ENCODE results near the gene SSC4D.
A peak's percentile ranks its signal among the peaks of the same experiment; 100 is the strongest.
"Not testable (repeated sequence)": the region's sequence is repeated elsewhere in the genome, so short reads cannot be mapped to it uniquely, and the experiment has no call there.

The SSC4D gene

DNA sequence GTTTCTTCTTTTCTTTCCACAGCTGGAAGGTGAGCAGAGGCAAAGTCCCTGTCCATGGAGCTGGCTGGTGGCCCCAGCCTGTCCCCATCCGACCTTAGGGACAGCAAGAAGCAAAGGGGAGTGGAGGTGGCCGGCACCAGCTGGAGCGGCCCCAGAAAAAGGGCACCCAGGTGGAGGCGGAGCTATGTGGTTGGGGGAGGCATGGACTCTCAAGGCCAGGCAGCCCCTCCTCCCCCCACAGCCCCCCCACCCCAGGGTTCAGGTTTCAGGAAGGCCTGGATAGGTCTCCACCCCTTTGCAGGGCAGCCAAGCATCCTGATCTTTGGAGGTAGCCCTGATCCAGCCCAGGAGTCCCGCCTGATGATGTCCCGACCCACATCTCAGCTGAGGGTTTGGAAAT lies at the start of gene SSC4D:
Gene SSC4D, minus strand, starts transcription at position 161 of the 400 bp plus-strand sequence. CDS start 5,258 bp downstream, outside the sequence.
- no peak for DNase-seq (ENCODE audit: low read depth in 2 of 2)

DNA sequence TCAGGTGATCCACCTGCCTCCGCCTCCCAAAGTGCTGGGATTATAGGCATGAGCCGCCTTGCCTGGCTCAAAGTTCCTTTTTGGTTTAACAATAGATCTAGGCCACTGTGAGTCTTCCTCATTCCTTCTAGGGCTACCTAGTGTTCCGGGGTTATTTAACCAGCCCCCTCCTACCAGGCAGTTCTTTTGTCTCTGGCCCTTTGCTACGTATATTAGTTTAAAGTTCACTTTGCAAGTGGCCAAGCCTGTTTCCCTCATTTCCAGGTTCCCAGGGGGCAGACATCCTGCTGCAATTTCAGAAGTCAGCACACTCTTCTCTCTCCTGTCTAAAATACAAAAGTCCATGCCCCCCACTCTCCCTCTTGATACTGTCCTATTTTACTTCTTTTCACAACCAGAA lies 49.0 kb upstream of the SSC4D start:
- not testable (repeated sequence) for DNase-seq (ENCODE audit: low read depth in 2 of 2)

DNA sequence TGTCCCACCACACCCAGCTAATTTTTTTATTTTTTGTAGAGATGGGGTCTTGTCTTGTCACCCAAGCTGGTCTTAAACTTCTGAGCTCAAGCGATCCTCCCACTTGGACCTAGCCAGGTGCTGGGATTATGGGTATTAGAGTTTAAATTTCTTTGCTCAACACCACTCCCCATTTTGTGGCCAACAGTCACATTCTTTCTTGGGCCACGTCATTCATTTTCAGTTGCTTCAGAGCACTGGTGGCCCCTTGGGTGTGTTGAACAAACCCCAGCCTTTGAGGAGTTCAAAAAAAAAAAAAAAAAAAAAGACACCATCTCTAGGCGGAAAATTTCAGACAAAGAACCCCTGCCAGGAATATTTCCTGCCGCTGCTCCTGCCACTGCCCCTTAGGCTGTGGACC lies 47.5 kb upstream of the SSC4D start:
- DNase-seq (ENCODE audit: low read depth in 2 of 2), result not testable (repeated sequence)

DNA sequence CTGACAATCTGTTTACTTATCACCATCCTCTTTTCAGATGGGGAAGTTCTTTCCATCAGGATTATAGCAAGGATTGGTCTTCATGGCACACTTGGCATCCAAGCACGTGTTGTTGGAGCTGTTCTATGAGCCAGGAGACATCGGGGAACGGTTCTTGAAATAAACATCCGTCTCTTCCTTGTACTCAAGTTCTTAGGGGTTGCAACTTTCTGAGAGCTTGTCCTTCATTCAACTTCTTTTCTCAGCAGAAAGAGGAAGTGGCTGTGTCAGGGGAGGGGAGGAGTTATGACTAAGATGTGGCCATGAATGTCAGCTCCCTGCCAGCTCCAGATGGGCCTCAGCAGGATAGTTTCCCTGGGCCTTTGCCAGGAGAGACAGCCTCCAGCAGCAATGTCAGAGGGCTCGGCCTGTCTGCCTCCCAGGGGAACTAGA lies 36.1 kb upstream of the SSC4D start:
- not testable (repeated sequence) for DNase-seq (ENCODE audit: low read depth in 2 of 2)

DNA sequence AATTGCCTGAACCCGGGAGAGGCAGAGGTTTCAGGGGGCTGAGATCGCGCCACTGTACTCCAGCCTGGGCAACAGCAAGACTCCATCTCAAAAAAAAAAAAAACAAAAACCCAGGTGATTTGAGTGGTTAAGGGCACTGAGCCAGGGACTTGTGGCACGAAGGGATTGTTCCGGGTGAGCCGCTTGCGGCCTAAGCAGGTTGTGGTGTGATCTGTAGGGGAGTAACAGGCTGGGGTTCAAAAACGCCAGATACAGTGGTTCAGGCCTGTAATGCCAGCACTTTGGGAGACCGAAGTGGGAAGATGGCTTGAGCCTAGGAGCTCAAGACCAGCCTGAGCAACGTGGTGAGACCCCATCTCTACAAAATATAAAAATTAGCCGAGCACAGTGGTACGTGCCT lies 34.3 kb upstream of the SSC4D start:
- not testable (repeated sequence) for DNase-seq (ENCODE audit: low read depth in 2 of 2)

DNA sequence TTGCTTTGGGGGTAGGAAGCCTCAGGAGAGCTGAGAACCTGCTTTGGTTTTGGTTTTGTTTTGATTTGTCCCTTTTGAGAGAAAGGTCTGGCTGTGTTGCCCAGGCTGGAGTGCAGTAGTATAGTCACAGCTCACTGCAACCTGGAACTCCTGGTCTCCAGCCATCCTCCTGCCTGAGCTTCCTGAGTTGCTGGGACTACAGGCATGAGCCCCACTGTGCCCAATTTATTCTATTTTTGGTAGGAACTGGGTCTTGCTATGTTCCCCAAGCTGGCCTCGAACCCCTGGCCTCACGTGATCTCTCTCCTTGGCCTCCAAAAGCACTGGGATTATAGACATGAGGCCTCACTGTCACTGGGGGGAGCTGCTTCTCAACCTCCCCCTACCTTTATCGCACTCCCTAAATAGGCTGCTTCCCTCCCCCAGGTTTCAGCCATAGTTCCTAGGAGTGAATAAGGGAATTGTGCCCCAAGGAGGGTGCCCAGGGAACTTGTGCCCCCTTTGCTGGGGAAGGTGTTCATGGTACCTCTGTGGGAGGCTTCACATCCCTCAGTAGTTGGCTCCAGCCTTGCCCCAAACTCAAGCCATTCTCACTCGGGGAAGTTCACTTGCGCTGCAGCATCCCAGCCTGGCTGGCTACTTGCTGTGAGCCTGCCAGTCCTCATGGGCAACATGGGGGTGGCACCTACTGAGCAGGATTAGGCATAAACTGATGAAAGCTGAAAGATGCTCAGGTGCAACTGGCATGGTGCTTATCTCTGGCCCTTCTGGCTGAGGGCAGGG lies 33.4 kb upstream of the SSC4D start:
- not testable (repeated sequence) for DNase-seq (ENCODE audit: low read depth in 2 of 2)

DNA sequence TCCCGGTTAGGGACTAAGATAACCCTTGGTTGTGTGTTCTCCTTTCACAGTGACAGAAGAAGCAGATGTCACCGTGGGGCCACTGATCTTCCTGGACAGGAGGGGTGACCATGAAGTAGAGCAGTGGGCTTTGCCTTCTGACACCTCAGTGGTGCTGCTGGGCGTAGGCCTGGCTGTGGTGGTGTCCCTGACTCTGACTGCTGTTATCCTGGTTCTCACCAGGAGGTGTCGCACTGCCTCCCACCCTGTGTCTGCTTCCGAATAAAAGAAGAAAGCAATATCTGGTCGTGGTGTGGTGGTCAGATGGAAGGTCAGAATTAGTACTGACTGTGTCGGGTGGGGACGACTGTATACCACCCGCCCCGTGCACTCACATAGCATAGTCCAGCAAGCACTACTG lies 32.3 kb upstream of the SSC4D start:
- not testable (repeated sequence) for DNase-seq (ENCODE audit: low read depth in 2 of 2)

DNA sequence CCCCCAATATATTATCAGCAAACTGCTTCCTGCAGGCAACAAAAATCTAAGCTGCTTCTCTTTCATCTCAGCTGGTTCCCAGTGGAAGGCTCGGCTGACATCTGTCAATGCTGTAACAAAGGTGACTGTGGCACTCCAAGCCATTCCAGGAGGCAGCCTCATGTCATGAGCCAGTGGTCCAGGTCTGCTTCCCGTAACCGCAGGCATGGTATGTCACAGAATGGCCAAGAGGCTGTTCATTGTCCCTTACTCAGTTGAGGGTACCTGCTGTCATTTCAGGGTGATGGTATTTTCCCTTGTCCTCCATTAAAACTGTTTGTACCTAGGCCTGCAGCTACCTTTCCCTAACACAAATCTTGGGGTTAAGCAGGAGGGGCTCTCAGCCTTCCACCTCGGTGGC lies 30.9 kb upstream of the SSC4D start:
- DNase-seq (ENCODE audit: low read depth in 2 of 2), result not testable (repeated sequence)

DNA sequence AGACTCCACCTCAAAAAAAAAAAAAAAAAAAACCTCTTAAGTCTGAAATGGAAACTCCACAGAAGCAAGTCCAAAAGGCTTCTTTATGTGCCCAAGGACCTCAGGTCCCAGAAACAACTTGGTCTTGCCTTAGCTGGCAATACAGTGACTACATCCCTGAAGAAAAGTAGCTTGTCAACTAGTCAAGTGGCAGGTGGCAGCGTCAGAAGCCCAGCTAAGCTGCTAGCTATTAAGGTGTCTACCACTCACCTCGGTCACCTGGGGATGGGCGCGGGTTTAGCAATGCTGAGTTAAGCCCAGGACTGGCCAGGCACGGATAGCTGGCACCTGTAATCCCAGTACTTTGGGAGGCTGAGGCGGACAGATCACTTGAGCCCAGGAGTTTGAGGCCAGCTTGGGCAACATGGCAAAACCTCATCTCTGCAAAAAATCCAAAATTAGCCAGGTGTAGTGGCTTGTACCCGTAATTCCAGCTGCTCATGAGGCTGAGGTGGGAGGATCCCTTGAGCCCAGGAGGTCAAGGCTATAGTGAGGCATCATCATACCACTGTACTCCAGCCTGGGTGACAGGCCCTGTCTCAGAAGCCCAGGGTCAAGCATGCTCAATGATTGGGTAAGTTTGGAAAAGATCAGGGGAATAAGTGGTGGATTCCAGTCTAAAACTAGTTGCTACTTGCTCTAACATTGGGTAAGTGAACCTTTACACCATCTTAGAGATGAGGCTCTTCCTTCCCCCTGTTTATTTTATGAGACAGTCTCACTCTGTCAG lies 29.8 kb upstream of the SSC4D start:
- DNase-seq (ENCODE audit: low read depth in 2 of 2), result not testable (repeated sequence)

DNA sequence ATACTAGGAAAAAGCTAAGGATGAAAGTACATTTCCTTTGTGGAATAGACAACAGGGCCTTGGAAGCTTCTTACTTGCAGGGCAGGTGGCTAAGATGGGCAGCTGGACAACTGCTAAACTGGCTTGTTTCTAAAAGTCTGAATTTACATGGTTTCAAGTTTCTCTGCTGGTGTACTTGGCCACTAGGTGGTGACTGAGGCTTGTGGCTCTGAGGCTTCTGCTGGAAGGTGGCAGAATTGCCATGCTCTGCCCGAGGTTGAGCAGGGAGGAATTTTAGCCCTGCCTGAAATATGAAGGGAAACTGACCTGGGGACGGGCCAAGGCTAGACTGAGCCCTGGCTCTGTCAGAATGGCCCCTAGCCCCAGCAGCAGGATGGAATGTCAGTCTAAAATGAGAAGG lies 28.4 kb upstream of the SSC4D start:
- peak; percentile 12 to 34 for DNase-seq (ENCODE audit: low read depth in 2 of 2)

DNA sequence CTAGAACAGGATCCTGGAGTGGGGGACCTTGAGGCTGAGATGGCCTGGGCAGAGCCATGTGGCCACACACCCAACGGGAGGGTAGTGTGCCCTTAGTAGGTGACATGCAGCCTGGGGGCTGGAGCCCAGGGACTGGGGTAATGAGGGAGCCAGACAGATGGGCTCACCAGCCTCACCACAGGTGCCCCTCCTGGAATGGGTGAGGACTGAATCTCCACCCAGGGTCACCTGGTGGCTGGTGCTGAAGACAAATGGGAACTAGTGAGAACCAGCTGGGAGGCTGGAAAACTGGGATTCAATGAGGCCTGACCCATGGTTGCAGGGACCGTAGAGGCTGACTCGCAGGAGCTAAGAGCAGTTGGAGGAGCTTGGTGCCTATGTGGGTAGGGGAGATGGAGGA lies 21.3 kb upstream of the SSC4D start:
- no peak for DNase-seq (ENCODE audit: low read depth in 2 of 2)

DNA sequence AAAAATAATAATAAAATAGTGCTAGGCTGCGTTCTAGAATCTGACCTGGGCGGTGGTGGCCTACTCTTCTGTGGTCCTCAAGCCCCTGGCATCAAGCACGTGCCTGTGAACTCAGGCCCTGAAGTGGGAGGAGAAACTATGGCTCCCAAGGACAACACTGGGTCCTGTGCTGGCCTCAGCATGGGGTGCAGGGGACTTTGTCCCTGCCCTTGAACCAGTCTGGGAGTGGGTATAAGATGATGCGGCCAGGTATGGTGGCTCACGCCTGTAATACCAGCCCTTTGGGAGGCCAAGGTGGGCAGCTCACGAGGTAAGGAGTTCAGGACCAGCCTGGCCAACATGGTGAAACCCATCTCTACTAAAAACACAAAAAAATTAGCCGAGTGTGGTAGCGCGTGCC lies 20.7 kb upstream of the SSC4D start:
- DNase-seq (ENCODE audit: low read depth in 2 of 2), result no peak

DNA sequence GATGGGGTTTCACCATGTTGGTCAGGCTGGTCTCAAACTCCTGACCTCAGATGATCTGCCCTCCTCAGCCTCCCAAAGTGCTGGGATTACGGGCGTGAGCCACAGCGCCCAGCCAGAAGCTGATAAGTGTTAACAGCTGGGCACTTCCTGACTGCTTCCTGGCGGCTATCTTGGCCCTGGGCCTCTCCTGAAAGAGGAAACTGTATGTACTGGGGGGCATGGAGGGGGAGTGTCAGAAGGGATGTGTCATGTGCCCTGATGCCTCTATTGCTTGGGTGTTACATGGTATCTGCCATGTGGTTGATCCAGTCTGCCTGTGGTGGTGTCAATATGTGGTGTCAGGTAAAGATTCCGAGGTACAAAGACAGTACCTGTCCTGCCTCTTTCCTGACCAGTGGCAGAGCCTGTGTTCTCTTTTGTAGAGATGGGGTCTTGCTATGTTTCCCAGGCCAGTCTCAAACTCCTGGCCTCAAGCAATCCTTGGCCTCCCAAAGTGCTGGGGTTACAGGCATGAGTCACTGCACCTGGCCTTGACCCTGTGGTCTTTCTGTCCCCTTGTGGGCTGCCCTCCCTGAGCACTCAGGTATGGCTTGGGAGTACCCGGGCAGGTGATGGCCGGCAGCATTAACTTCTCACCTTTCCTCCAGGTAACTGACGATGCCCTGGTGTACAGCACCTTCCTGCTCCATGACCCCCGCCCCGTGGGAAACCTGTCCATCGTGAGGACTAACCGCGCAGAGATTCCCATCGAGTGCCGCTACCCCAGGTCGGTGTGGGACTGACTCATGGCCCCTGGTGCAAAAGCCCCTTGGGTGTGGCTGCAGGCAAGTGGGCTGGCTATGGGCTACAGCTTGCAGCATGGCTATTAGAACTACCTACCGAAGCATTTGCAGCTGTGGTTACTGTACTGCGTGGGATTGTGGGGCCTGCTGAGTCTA lies 19.6 kb upstream of the SSC4D start:
- no peak for DNase-seq (ENCODE audit: low read depth in 2 of 2)

DNA sequence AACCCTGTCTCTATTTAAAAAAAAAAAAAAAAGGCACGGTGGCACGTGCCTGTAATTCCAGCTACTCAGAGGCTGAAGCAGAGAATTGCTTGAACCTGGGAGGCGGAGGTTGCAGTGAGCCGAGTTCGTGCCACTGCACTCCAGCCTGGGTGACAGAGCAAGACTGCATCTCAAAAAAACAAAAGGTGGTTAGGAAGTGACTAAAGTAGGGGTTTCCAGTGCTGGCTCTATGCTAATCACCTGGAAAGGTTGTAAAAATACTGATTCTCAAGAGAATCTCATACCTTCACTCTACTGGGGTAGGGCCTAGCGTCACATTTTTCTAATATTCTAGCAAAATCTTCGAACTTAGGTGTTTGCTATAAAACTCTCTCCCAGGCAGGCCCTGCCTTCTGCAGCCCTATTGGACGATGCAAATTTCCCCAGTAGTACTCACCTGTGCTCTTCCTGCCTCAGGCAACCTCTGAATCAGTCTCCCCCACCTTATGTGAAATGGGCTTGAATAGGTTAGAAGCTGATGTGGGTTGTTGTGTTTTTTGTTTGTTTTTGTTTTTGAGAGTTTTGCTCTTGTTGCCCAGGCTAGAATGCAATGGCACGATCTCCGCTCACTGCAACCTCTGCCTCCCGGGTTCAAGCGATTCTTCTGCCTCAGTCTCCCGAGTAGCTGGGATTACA lies 18.8 kb upstream of the SSC4D start:
- no peak for DNase-seq (ENCODE audit: low read depth in 2 of 2)

DNA sequence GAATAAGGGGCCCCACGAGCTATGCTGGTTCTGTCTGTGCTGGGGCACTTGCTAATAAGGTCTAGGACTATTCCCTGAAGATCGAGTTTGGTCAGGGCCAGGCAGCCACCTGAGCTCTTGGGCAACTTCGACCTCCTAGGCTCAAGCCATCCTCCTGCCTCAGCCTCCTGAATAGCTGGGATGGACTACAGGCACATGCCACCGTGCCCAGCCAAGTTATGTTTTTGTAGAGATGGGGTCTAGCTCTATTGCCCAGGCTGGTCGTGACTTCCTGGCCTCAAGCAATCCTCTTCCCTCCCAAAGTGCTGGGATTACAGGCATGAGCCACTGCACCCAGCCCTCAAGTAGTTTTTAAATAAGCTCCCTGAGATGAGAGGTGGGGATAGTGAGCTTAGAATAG lies 18.1 kb upstream of the SSC4D start:
- DNase-seq (ENCODE audit: low read depth in 2 of 2), result no peak

DNA sequence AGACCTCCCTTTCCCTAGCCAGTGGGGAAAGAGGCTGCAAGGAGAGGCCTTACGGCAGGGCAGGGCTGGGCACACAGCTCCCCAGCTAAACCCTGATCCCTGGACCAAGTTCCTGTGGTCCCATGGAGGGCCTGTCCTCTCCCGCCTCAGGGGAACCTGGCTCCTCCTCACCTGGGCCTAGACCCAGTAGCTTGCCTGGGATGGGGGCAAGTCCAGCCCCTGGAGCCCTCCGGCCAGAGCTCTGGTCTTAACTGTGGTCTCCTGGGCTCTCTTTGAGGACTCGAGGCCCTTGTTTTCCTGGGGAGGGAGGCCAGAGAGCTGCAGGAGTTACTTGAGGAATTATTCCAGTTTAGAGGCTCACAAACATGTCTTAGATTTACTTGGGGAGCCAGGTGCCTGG lies 16.7 kb upstream of the SSC4D start:
- DNase-seq (ENCODE audit: low read depth in 2 of 2), result no peak

DNA sequence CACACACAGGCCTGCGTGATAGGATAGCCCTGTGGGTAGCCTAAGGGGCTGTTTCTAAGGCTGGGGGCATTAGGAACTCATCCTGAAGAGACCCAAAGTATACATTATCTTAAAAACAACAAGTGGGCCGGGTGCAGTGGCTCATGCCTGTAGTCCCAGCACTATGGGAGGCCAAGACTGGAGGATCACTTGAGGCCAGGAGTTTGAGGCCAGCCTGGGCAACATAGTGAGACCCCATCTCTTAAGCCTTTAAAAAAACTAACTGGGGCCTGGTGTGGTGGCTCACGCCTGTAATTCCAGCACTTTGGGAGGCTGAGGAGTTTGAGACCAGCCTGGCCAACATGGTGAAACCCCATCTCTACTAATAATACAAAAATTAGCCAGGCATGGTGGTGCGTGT lies 16.1 kb upstream of the SSC4D start:
- not testable (repeated sequence) for DNase-seq (ENCODE audit: low read depth in 2 of 2)

DNA sequence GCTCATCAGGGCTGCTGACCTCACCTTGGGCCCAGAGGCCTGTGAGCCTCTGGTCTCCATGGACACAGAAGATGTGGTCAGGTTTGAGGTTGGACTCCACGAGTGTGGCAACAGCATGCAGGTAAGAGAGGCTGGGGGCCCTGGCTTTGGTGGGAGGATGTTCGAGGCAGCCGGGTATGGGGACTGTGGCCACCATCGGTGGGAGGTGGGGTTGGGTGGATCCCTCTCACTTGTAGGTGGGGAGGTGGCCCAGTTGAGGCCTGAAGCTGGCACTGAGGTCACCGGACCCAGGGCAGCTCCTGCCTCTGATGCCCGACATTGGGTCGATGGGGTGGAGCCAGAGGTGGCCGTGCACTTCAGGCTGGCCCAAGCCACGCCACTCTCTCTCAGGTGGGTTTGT lies 15.7 kb upstream of the SSC4D start:
- no peak for DNase-seq (ENCODE audit: low read depth in 2 of 2)

DNA sequence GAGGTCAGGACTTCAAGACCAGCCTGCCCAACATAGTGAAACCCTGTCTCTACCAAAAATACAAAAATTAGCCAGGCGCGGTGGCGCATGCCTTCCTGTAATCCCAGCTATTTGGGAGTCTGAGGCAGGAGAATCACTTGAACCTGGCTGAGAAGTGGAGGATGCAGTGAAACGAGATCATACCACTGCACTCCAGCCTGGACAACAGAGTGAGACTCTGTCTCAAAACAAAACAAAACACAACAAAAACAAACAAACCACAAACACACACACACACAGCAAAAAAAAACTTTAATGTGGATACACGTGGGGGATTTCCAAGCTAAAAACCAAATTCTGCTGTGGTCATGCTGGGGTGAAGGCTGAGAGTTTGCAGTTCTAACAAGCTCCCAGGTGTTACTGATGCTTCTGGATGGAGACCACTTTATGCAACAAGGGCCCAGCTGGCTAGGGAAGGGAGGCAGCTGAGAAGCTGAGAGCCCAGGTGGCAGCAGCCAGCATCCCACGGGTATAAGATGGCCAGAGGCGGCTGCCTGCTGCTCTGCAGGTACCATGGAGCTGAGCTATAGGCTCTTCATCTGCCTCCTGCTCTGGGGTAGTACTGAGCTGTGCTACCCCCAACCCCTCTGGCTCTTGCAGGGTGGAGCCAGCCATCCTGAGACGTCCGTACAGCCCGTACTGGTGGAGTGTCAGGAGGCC lies 15.1 kb upstream of the SSC4D start, which contains the start of gene ZP3:
Gene ZP3, plus strand, starts transcription at position 538 of the 699 bp plus-strand sequence. Its CDS starts 15 bp downstream, at position 553.
- DNase-seq (ENCODE audit: low read depth in 2 of 2), result no peak

DNA sequence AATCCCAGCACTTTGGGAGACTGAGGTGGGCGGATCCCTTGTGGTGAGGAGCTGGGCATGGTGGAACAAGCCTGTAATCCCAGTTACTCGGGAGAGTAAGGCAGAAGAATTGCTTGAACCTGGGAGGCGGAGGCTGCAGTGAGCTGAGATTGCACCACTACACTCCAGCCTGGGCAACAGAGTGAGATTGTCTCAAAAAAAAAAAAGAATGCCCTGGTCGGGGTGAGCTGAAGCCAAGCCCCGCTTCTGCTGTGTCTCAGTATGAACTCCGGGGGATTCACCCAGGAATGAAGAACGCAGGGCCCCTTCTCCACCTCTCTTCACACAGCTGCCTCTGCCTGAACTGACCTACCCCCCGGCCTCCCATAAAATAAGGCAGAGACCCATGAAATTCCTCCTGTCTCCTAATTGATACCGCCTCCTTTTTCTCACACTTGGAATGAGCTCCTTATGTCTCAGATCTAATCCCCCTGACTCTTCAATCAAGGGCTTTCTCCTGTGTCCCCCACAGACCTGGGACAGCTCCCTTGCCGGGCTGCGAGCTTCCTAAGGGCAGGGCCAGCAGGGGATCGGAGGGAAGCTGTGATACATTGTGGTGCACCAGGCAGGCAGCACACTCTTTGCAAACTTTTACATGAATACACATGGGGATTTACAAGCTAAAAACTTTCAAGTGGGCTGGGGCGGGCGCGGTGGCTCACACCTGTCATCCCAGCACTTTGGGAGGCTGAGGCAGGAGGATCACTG lies 14.3 kb upstream of the SSC4D start:
- no peak for DNase-seq (ENCODE audit: low read depth in 2 of 2)

Data from stimulated activated CD4-positive, alpha-beta T cell treated with anti-CD3 and anti-CD28 coated beads, Interleukin-1b, Interleukin-23, amount 100 ng/mL, for 4 hours (primary cell).